ENCODE measurements around the gene HEATR5A.

- TF ChIP-seq GATA3 (IDR thresholded peaks at IDR 0.05; ENCODE audit: low read depth, low read length) (no peak), GATA2 (IDR thresholded peaks at IDR 0.05; ENCODE audit: low read depth, low read length) (no peak)
These were observed 129.1 kb downstream of the HEATR5A start for GRCh38 chr14:31291210-31291609.

Measured in SH-SY5Y (cell line).